ENCODE data around the gene RAP1GAP.
"Not testable (repeated sequence)": the region's sequence is repeated elsewhere in the genome, so short reads cannot be mapped to it uniquely, and the experiment has no call there.

The RAP1GAP gene

GRCh38 chr1:21674957-21675356 lies 5.8 kb upstream of the RAP1GAP start:
- no peak for DNase-seq

DNA sequence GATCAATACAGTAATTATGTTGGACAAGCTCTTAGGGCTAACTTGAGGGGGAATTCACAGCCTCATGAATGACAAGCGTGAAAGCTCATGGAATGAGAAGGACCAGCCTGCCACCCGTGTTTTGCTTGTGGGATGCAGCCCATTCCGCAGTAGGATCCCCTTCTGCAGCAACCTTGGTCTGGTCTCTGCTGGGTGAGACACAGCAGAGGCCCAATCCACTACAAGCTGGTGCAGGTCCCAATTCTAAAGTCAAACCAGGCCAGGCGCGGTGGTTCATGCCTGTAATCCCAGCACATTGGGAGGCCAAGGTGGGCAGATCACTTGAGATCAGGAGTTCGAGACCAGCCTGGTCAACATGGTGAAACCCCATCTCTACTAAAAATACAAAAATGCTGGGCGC lies 4.7 kb upstream of the RAP1GAP start:
- not testable (repeated sequence) for DNase-seq

DNA sequence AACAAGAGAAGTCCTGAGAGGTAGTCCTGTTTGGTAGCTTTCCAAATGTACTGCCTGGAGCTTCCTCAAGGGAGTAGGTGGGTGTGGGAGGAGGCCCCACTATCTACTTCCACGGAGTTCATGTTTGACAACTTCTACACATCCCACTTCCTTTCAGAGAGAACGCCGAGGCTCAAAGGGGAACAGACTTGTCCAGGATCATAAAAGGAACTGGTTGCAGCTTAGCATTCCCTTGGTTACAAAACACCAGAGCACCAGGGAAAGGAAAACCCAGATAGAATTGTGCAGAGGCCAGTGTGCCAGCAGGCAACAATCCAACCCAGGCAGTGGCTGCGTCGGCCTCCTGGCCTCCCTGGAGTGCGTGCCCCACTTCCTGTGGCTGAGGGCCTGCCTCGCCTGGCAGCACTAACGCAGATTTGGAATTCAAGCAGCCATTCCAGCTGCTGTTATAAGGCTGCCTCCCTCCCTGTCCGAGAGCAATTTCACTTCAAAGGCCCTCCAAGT lies 4.2 kb upstream of the RAP1GAP start:
- DNase-seq, result no peak

GRCh38 chr1:21672478-21673276 lies 3.5 kb upstream of the RAP1GAP start:
- DNase-seq, result no peak

GRCh38 chr1:21671915-21672314 lies 2.8 kb upstream of the RAP1GAP start:
- DNase-seq, result no peak

DNA sequence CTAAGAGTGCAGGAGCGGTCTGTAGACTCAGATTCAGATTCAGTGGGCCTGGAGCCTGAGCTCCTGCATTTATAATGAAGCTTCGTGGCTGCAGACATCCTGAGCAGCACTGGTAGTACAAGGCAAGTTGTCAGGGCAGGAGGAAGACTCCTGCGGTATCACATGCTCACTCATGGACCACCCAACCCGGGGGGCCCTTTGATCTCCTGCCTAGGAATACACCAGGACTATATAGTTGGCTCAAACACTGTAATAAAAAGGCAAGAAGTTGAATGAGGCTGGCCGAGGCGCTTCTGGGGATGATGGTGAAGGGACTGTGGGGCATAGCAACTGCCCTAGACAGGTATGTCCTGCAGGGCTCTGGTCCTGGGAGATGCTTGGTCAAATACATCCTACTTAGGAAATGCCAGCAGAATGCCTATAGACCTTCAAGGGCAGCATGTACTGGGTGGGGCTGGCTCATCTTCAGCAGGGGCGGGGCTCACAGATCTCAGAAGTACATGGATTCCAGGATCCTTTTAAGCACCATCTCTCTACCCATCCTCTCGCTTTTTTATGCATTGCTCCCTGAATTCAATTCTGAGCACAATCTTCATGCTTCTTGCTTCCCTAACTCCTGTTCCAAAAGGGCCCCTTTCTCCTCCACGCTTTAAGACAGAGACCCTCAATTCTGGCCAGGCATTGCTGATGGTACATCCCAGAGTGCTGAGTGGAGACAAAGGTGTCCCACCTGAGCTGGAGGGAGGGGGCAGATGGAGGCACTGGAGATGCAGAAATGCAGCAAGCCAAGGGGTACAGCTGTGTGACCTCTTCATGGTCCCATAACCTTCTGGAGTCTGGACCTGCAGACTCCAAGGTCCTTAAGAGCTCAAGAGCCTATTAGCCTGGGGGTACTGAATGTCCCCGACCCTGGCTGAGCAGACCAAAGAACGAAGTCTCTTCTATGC lies 2.1 kb upstream of the RAP1GAP start:
- no peak for DNase-seq

DNA sequence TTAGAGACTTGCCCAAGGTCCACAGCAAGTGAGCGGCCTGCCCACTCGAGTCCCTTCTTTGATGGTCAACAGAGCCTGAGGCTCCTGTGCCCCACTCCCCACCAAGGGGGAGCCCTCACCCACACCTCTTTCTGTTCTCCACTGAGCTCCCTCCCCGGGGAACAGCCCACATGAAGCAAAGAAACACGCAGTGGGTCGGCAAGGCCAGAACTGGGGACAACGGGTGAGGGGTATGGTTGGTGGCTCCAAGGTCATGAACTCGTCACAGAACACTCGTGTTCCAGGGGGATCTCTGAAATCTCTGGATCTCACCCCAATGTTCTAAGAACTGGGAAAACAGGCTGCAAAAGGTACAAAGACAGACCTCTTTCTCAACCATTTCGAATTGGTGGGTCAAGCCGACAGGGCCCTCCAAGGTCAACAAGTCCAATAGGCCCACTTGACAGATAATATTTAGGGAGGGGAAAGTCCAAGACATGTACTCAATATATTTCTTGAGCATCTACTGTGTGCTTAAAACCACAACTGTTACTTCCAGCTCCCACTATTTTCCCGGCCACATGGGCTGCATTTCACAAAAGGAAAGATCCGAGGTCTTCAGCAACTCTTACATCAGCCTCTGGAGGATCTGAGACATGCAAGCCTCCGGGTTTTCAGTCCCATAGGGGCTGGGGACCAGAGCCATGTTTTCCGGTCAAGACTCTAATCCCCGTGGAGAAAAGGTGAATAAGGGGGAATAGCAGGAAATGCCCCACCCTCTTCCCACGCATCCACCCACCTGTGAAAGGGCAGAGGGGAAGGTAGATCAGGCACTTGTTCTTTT lies 1.1 kb upstream of the RAP1GAP start:
- no peak for DNase-seq

- no peak for DNase-seq
These were observed 253 bp downstream of the RAP1GAP start for GRCh38 chr1:21668951-21669257.

- DNase-seq, result no peak
These were observed 766 bp downstream of the RAP1GAP start for GRCh38 chr1:21668232-21668950.

GRCh38 chr1:21667348-21668231 lies 1.6 kb downstream of the RAP1GAP start:
- DNase-seq, result no peak

DNA sequence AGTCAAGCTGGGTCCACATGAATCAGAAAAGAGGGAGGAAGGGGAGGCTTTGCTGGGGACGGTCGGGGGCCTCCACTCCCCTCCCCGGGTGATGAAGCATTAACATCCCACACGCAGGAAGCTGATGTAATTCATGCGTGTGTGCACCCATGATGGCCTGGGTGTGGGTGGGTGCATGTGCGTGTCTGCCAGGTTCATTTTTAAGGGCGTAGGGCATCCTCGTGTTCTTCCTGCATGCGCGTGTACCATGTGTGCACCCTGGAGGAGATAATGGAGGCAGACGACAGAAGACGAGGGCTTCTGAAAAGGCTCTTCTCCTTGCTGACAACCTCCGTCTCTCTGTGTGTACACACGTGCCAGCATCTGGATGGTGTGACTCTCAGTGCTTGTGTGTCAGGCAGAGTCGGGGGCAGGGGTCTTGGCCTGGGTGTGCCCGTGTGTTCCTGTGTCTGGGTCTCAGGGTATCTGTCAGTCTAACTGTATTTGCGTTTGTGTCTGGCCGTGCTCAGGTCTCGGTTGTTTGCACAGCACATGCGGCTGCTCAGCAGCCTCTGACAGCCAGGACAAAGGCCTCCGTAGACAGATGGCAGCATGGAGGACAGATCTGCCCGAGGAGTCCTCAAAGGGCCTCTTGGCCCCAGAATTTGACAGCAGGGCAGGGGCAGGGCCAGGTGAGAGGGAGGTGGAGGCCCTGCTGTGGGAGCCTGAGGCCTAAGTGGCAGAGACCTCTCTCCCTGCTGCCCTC lies 2.4 kb downstream of the RAP1GAP start:
- DNase-seq, result no peak

- DNase-seq, result no peak
These were observed 3.2 kb downstream of the RAP1GAP start for GRCh38 chr1:21665711-21666575.

GRCh38 chr1:21664806-21665588 lies 4.2 kb downstream of the RAP1GAP start:
- no peak for DNase-seq

DNA sequence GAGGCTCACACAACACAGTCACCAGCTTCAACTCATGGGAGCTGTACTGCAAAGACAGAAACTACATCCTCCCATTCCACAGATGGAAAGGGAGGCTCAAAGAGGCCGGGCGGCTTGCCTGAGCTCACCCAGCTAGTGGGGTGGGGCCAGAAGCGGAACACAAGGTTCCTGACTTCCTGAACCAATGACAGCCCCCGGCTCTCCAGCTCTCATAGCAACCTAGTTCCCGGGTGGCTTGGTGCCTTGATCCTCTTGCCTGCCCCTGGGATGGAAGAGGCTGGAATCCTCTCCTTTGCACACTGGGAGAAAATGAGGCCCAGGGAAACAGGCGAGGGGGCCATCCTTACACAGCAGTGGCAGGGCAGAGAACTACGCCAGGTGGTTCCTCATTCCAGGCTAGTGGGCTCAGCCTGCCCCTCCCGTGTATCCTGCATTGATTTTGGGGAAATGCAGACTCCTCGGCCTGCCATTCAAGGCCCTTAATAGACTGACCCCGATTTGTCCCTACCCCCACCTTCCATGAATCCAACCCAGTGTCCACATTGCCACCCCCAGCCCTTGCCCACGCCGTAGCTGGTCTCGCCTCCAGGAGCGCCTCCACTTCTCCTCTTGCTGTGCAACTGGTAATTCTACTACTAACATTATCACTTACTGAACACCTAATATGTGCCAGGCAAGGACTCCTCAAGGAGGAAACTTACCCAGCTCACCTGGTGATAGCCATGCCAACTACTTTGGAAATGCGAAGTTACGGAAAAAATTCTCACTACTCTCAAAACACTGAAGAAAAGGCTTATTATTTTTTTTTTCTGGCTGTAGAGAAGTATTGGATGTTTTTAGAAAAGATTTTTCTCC lies 5.0 kb downstream of the RAP1GAP start:
- DNase-seq, result no peak

DNA sequence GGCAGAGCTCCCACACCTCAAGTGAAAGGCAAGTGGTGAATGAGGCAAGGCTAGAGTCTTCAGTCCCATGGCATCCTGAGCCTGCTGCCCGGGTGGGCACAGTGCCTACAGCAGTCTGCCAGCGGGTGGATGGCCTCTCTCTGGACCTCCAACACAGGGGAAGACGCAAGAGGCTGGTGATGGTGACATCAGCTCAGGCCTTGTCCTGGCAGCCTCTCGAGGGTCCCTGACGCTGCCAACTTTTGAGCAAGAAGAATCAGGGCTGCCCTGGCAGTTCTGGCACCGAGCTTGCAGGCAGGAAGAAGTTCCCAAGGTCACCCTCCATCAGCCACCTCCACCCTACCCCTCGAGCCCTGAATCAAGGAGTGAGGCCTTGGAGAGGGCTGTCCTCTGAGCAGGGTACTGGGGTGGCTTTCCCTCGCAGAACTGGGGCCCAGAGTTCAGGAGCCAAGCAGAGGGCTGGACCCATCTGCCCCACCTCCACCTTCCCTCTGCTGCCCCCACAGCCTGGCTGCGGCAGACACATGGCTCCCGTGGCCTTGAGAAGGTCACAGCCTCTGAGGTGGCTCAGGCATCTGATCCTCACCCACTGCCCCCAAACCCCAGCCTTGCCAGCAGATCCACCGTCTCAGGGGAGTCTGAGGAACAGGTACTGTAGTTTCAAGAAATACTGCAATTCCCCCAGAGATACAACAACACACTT lies 5.8 kb downstream of the RAP1GAP start:
- no peak for DNase-seq

GRCh38 chr1:21662426-21663247 lies 6.5 kb downstream of the RAP1GAP start:
- DNase-seq, result no peak

All from stimulated activated CD4-positive, alpha-beta T cell treated with anti-CD3 and anti-CD28 coated beads, Interleukin-12 subunit alpha, Interleukin-12 subunit beta, amount 100 ng/mL, for 4 hours (primary cell).